Endothelial cell of umbilical vein (primary cell): Measurements from ENCODE around the gene TNNT3. TPM values are rescaled to one million over a fixed set of nuclear protein-coding genes. Genes with fewer than 3 reads are reported as not detected.

Experiments used
- BruUV-seq: library from RNA; stranded (reverse); fragments of 400-500 nt; replicated peaks from 2 replicates; lab custom pipeline; 2021; lab: Mats Ljungman, UMichigan
- CTCF ChIA-PET: fragments of 300-600, 350-600 bp; sonication (Branson Sonifier 250); formaldehyde crosslinking; loops from one replicate; lab custom pipeline; 2021; ENCODE audit warnings: antibody characterized with exemption, inconsistent platforms; lab: Charles Lee
- POLR2A ChIA-PET: fragments of 300-600, 350-600 bp; sonication (Branson Sonifier 250); formaldehyde crosslinking; loops from one replicate; lab custom pipeline; 2021; ENCODE audit warnings: antibody characterized with exemption, inconsistent platforms; lab: Charles Lee
- DNase-seq: peaks from one replicate; pipeline ENCODE4 v3.0.0-alpha.2; 2011; ENCODE audit warnings: low read depth, low spot score
- FAIRE-seq: peaks from 2 replicates; lab custom pipeline; 2011; peaks lifted over from hg19 to GRCh38; lab: Jason Lieb, UNC
- H2AFZ ChIP-seq: 2 replicates; pipeline ENCODE4 v1.6.0; 2012; ENCODE audit warnings: low read depth, low read length, control low read depth, inconsistent platforms
- H3K27ac ChIP-seq: 2 replicates; pipeline ENCODE4 v1.5.1; 2011; ENCODE audit warnings: low read depth, mild to moderate bottlenecking, control low read depth, low read length, moderate library complexity; ENCODE audit not compliant: insufficient read depth
- H3K27me3 ChIP-seq, 2 experiments: 2 replicates each; pipeline versions ENCODE4 v1.6.0 to v1.6.1; 2011; ENCODE audit warnings: low read length in 2 of 2, mixed read lengths in 1 of 2; ENCODE audit not compliant: control insufficient read depth in 2 of 2, insufficient read depth in 2 of 2
- H3K36me3 ChIP-seq, 2 experiments: 2 replicates in 1 of 2; 3 replicates in 1 of 2; pipeline ENCODE4 v1.5.1; 2011; ENCODE audit warnings: low read length in 2 of 2, mild to moderate bottlenecking in 1 of 2, moderate library complexity in 1 of 2; ENCODE audit not compliant: control insufficient read depth in 2 of 2, insufficient read depth in 2 of 2; ENCODE audit errors: extremely low read depth in 1 of 2
- H3K4me1 ChIP-seq: 3 replicates; pipeline ENCODE4 v1.5.1; 2011; ENCODE audit warnings: mild to moderate bottlenecking, low read length; ENCODE audit not compliant: control insufficient read depth, insufficient read depth; ENCODE audit errors: extremely low read depth
- H3K4me2 ChIP-seq: 2 replicates; pipeline ENCODE4 v1.6.1; 2011; ENCODE audit warnings: low read length, control low read depth, mixed read lengths; ENCODE audit not compliant: insufficient read depth
- H3K4me3 ChIP-seq, 3 experiments: fragments of 200-600 bp in 1 of 3; sonication (generic), shearing (Covaris generic) in 1 of 3; replicated peaks in 1 of 3; 2 replicates each; pipeline ENCODE4 v1.5.1; 2011 to 2016; ENCODE audit warnings: control low read depth in 3 of 3, low read length in 3 of 3, mild to moderate bottlenecking in 2 of 3, inconsistent platforms in 1 of 3, low read depth in 1 of 3, moderate library complexity in 1 of 3; ENCODE audit not compliant: insufficient read depth in 1 of 3
- H3K79me2 ChIP-seq: 2 replicates; pipeline ENCODE4 v1.6.0; 2012; ENCODE audit warnings: low read length, inconsistent platforms; ENCODE audit not compliant: control insufficient read depth, insufficient read depth
- H3K9ac ChIP-seq: replicated peaks from 2 replicates; pipeline ENCODE3; 2011; ENCODE audit warnings: low read length, control low read depth; ENCODE audit not compliant: insufficient read depth; ENCODE audit errors: extremely low read depth
- H3K9me1 ChIP-seq: replicated peaks from 3 replicates; pipeline ENCODE4 v1.6.0; 2011; ENCODE audit warnings: mild to moderate bottlenecking, low read length; ENCODE audit not compliant: control insufficient read depth, insufficient read depth; ENCODE audit errors: extremely low read depth
- H3K9me3 ChIP-seq: replicated peaks from 2 replicates; pipeline ENCODE4 v1.5.1; 2012; ENCODE audit warnings: low read length, inconsistent platforms; ENCODE audit not compliant: control insufficient read depth, insufficient read depth
- H4K20me1 ChIP-seq: replicated peaks from 2 replicates; pipeline ENCODE3; 2011; ENCODE audit warnings: mild to moderate bottlenecking, low read length; ENCODE audit not compliant: control insufficient read depth, insufficient read depth; ENCODE audit errors: extremely low read depth
- EZH2 ChIP-seq: IDR thresholded peaks from 2 replicates; pipeline ENCODE4 v1.6.1; 2012; ENCODE audit warnings: borderline replicate concordance, low read depth, mild to moderate bottlenecking, moderate library complexity, low read length, inconsistent platforms; ENCODE audit not compliant: severe bottlenecking
- JUN ChIP-seq: IDR thresholded peaks from 2 replicates; pipeline ENCODE4 v1.6.1; 2011; ENCODE audit warnings: borderline replicate concordance, low read depth; ENCODE audit not compliant: insufficient read length, insufficient read depth
- MYC ChIP-seq: IDR thresholded peaks from one replicate; pipeline ENCODE4 v1.6.1; 2011; ENCODE audit warnings: mild to moderate bottlenecking, low read depth, low read length
- POLR2AphosphoS5 ChIP-seq: IDR thresholded peaks from 2 replicates; pipeline ENCODE4 v1.6.1; 2012; ENCODE audit warnings: low read depth, mild to moderate bottlenecking, control low read depth, low read length, moderate library complexity; ENCODE audit not compliant: insufficient read depth
- dilution Hi-C: fragments of 300-500 bp; cut with MboI; formaldehyde crosslinking; loops from one replicate; pipeline ENCODE4 v1.15.0; 2019; ENCODE audit warnings: low sequenced_read_pairs; ENCODE audit not compliant: extremely low pct_ligation_motif_present
- intact Hi-C: fragments of 100-400 bp; cut with micrococcal nuclease; formaldehyde crosslinking; loops from one replicate; pipeline ENCODE4 v1.10.0; 2022
- polyA plus RNA-seq, 4 experiments: library from polyadenylated mRNA; depleted of rRNA in 3 of 4; stranded (reverse) in 3 of 4; unstranded in 1 of 4; fragments of >200 nt; gene quantifications; 2 replicates each; pipeline versions ENCODE4 v1.2.1 to v1.2.3, GENCODE V29; 2011 to 2012; ENCODE audit warnings: missing spikeins in 1 of 4
- total RNA-seq: library from RNA; stranded (reverse); gene quantifications from 2 replicates; pipeline ENCODE4 v1.2.3, GENCODE V29; 2021
- TF ChIP-seq, protein P1 (sequence below): IDR thresholded peaks from 2 replicates; pipeline ENCODE4 v1.6.1; 2011; ENCODE audit not compliant: insufficient read depth, insufficient read length
- TF ChIP-seq, protein P2 (sequence below), 2 donors: IDR thresholded peaks; 1 replicate in 1 of 2; 2 replicates in 1 of 2; pipeline ENCODE4 v1.5.1; 2011; ENCODE audit warnings: low read length in 2 of 2, mild to moderate bottlenecking in 2 of 2, moderate library complexity in 2 of 2, control low read depth in 1 of 2, inconsistent platforms in 1 of 2, low read depth in 1 of 2; ENCODE audit not compliant: insufficient read depth in 1 of 2; ENCODE audit errors: extremely low read depth in 1 of 2

The TNNT3 gene
- total and polyA plus RNA-seq, 2 donors (not counting 3 experiments of a cell fraction or from before 2014, with no cell fraction given): not detected

GRCh38 chr11:1964955-1965354, 45.5 kb downstream of the TNNT3 start:
- H3K79me2 ChIP-seq: no peaks in the 10 kb centered on the region
- POLR2A ChIA-PET: no interaction called here
- H3K27me3 ChIP-seq: no peaks in the 10 kb centered on the region
- no peak for TF ChIP-seq MYC
- TF ChIP-seq EZH2: no peak
- TF ChIP-seq, protein P1, sequence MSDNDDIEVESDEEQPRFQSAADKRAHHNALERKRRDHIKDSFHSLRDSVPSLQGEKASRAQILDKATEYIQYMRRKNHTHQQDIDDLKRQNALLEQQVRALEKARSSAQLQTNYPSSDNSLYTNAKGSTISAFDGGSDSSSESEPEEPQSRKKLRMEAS: no peak
- TF ChIP-seq POLR2AphosphoS5: no peak
- TF ChIP-seq, protein P2, sequence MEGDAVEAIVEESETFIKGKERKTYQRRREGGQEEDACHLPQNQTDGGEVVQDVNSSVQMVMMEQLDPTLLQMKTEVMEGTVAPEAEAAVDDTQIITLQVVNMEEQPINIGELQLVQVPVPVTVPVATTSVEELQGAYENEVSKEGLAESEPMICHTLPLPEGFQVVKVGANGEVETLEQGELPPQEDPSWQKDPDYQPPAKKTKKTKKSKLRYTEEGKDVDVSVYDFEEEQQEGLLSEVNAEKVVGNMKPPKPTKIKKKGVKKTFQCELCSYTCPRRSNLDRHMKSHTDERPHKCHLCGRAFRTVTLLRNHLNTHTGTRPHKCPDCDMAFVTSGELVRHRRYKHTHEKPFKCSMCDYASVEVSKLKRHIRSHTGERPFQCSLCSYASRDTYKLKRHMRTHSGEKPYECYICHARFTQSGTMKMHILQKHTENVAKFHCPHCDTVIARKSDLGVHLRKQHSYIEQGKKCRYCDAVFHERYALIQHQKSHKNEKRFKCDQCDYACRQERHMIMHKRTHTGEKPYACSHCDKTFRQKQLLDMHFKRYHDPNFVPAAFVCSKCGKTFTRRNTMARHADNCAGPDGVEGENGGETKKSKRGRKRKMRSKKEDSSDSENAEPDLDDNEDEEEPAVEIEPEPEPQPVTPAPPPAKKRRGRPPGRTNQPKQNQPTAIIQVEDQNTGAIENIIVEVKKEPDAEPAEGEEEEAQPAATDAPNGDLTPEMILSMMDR (IDR thresholded peaks at IDR 0.05; ENCODE audit: extremely low read depth in 1 of 2, insufficient read depth in 1 of 2, low read depth in 1 of 2, low read length in 2 of 2): no peak
- no peak for TF ChIP-seq JUN
- DNase-seq (no peak), FAIRE-seq (no peak)
- no peak overlapping the region for H3K4me3 ChIP-seq
- no peak overlapping the region for H3K4me2 ChIP-seq
- H3K4me1 ChIP-seq: no peaks in the 10 kb centered on the region
- no TSS peak for BruUV-seq
- intact Hi-C loops (no loop called here), dilution Hi-C loops (no loop called here)
- no peaks in the 10 kb centered on the region for H3K9me3 ChIP-seq
- H3K36me3 ChIP-seq: no peaks in the 10 kb centered on the region
- no peak overlapping the region for H3K27ac ChIP-seq
- no peak overlapping the region for H3K9ac ChIP-seq
- H3K9me1 ChIP-seq: no peaks in the 10 kb centered on the region
- no peaks in the 10 kb centered on the region for H4K20me1 ChIP-seq
- H2AFZ ChIP-seq: no peak overlapping the region
- CTCF ChIA-PET: interaction anchor here (1.3 to 4.0 kb wide), 3 partner anchors 16 to 186 kb away, joined by 3 to 23 read pairs (median 7); no protein-coding TSS in a partner anchor
